Neural cell (in vitro differentiated cells): Measurements from ENCODE around the gene PIEZO1.

Experiments
- EP300 ChIP-seq: fragments of 450-650 bp; conservative IDR thresholded peaks from 2 replicates; pipeline ENCODE4 v1.6.1; 2014; ENCODE audit warnings: antibody characterized with exemption, mild to moderate bottlenecking, moderate library complexity; ENCODE audit not compliant: poor library complexity, severe bottlenecking
- EZH2 ChIP-seq: fragments of 200-600, 300-800 bp; shearing (Covaris generic), sonication (generic); IDR thresholded peaks from 2 replicates; pipeline ENCODE4 v1.6.1; 2014; ENCODE audit warnings: antibody characterized with exemption, low read length, borderline replicate concordance, mild to moderate bottlenecking; ENCODE audit not compliant: insufficient read depth, poor library complexity, severe bottlenecking
- POLR2AphosphoS5 ChIP-seq: IDR thresholded peaks from 2 replicates; pipeline ENCODE4 v1.6.1; 2012
- TAF1 ChIP-seq: IDR thresholded peaks from 2 replicates; pipeline ENCODE4 v1.6.1; 2012; ENCODE audit warnings: low read depth
- TF ChIP-seq, protein P1 (sequence below): fragments of 450-650 bp; IDR thresholded peaks from 2 replicates; pipeline ENCODE4 v1.5.1; 2014; ENCODE audit warnings: antibody characterized with exemption, mild to moderate bottlenecking, moderate library complexity; ENCODE audit not compliant: poor library complexity, severe bottlenecking
- TF ChIP-seq, protein P2 (sequence below): IDR thresholded peaks from 2 replicates; pipeline ENCODE4 v1.6.1; 2012; ENCODE audit warnings: borderline replicate concordance

DNA sequence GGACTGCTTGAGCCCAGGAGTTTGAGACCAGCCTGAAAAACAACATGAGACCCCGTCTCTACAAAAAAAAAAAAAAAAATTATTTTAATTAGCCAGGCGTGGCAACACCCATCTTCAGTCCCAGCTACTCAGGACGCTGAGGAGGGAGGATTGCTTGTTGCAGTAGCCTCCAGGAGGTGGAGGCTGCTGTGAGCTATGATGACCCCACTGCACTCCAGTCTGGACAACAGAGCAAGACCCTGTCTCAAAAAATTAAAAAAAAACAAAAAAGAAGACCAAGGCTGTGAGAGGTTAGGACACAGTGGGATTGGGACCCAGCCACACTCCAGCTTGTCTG lies 97.4 kb downstream of the PIEZO1 start:
- TF ChIP-seq, protein P1, sequence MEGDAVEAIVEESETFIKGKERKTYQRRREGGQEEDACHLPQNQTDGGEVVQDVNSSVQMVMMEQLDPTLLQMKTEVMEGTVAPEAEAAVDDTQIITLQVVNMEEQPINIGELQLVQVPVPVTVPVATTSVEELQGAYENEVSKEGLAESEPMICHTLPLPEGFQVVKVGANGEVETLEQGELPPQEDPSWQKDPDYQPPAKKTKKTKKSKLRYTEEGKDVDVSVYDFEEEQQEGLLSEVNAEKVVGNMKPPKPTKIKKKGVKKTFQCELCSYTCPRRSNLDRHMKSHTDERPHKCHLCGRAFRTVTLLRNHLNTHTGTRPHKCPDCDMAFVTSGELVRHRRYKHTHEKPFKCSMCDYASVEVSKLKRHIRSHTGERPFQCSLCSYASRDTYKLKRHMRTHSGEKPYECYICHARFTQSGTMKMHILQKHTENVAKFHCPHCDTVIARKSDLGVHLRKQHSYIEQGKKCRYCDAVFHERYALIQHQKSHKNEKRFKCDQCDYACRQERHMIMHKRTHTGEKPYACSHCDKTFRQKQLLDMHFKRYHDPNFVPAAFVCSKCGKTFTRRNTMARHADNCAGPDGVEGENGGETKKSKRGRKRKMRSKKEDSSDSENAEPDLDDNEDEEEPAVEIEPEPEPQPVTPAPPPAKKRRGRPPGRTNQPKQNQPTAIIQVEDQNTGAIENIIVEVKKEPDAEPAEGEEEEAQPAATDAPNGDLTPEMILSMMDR, result no peak
- TF ChIP-seq TAF1, result no peak
- TF ChIP-seq, protein P2, sequence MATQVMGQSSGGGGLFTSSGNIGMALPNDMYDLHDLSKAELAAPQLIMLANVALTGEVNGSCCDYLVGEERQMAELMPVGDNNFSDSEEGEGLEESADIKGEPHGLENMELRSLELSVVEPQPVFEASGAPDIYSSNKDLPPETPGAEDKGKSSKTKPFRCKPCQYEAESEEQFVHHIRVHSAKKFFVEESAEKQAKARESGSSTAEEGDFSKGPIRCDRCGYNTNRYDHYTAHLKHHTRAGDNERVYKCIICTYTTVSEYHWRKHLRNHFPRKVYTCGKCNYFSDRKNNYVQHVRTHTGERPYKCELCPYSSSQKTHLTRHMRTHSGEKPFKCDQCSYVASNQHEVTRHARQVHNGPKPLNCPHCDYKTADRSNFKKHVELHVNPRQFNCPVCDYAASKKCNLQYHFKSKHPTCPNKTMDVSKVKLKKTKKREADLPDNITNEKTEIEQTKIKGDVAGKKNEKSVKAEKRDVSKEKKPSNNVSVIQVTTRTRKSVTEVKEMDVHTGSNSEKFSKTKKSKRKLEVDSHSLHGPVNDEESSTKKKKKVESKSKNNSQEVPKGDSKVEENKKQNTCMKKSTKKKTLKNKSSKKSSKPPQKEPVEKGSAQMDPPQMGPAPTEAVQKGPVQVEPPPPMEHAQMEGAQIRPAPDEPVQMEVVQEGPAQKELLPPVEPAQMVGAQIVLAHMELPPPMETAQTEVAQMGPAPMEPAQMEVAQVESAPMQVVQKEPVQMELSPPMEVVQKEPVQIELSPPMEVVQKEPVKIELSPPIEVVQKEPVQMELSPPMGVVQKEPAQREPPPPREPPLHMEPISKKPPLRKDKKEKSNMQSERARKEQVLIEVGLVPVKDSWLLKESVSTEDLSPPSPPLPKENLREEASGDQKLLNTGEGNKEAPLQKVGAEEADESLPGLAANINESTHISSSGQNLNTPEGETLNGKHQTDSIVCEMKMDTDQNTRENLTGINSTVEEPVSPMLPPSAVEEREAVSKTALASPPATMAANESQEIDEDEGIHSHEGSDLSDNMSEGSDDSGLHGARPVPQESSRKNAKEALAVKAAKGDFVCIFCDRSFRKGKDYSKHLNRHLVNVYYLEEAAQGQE, result no peak
- TF ChIP-seq EZH2, result no peak
- no peak for TF ChIP-seq POLR2AphosphoS5
- no peak for TF ChIP-seq EP300
